Osteoblast (primary cell): ENCODE measurements around the gene TMEM236. TPM values are rescaled to one million over a fixed set of nuclear protein-coding genes. Genes with fewer than 3 reads are reported as not detected.

ENCODE experiments used
- DNase-seq: peaks from one replicate; pipeline ENCODE4 v3.0.0; 2011; ENCODE audit warnings: low spot score, mixed read lengths; ENCODE audit not compliant: insufficient read length; ENCODE audit errors: missing footprints
- H2AFZ ChIP-seq: 2 replicates; pipeline ENCODE4 v1.6.0; 2011; ENCODE audit warnings: mild to moderate bottlenecking, low read length
- H3K27ac ChIP-seq: 2 replicates; pipeline ENCODE4 v1.5.1; 2011; ENCODE audit warnings: mild to moderate bottlenecking, low read depth, low read length, moderate library complexity
- H3K27me3 ChIP-seq: 2 replicates; pipeline ENCODE4 v1.6.0; 2012; ENCODE audit warnings: mild to moderate bottlenecking, control low read depth, inconsistent platforms, low read length, moderate library complexity; ENCODE audit not compliant: insufficient read depth
- H3K36me3 ChIP-seq: 2 replicates; pipeline ENCODE4 v1.5.1; 2011; ENCODE audit warnings: mild to moderate bottlenecking, low read length, control low read depth, moderate library complexity; ENCODE audit not compliant: insufficient read depth
- H3K4me1 ChIP-seq: 2 replicates; pipeline ENCODE4 v1.5.1; 2011; ENCODE audit warnings: mild to moderate bottlenecking, low read length, control low read depth, moderate library complexity; ENCODE audit not compliant: insufficient read depth
- H3K4me2 ChIP-seq: 2 replicates; pipeline ENCODE4 v1.6.0; 2011; ENCODE audit warnings: mild to moderate bottlenecking, low read length; ENCODE audit not compliant: insufficient read depth
- H3K4me3 ChIP-seq: fragments of 200-600 bp; sonication (generic); 3 replicates; pipeline ENCODE4 v1.5.1; 2012; ENCODE audit warnings: mild to moderate bottlenecking, low read length, inconsistent platforms; ENCODE audit not compliant: insufficient read depth
- H3K79me2 ChIP-seq: 2 replicates; pipeline ENCODE4 v1.6.0; 2012; ENCODE audit warnings: mild to moderate bottlenecking, low read length, control low read depth, inconsistent platforms; ENCODE audit not compliant: insufficient read depth
- H3K9me3 ChIP-seq: 2 replicates; pipeline ENCODE4 v1.5.1; 2011; ENCODE audit warnings: low read depth, low read length, control low read depth
- H4K20me1 ChIP-seq: 2 replicates; pipeline ENCODE4 v1.6.0; 2012; ENCODE audit warnings: mild to moderate bottlenecking, low read length, control low read depth; ENCODE audit not compliant: insufficient read depth
- total RNA-seq: library from RNA; depleted of rRNA; stranded (reverse); fragments of >200 nt; gene quantifications from 2 replicates; pipeline ENCODE4 v1.2.3, GENCODE V29; 2012
- TF ChIP-seq, protein P1 (sequence below): IDR thresholded peaks from 2 replicates; pipeline ENCODE4 v1.5.1; 2011; ENCODE audit warnings: mild to moderate bottlenecking, low read depth, low read length, moderate library complexity; ENCODE audit errors: extremely low read depth

The TMEM236 gene
- total RNA-seq, 1 donor: under 0.01 TPM

DNA sequence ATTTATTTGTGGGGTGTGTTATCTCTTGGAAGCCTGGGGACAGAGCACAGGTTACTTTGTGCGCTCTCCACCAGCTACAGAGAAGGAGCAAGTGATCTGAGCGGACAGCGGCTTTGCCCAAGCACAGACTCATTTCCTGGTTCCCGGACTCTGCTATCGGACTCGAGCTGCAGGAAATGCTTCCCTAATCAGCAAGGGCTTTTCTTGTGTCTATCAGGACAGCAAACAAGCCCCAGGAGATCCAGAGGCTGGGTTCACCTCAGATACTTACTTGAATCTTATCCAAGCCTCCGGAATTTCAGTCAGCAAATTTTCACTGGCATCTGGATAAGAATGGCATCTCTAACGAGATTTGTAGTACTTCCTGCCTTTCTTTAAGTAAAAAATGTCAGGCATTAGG, 84.9 kb downstream of the TMEM236 start:
- Histone ChIP-seq H4K20me1 (no peaks in the 10 kb centered on the region), H3K4me1 (peaks cover 22% of the 10 kb centered on the region), H3K4me3 (peak overlapping the region; percentile 67), H3K27me3 (no peaks in the 10 kb centered on the region), H2AFZ (peak overlapping the region; percentile 93), H3K27ac (peak overlapping the region; percentile 19), H3K36me3 (no peaks in the 10 kb centered on the region), H3K4me2 (peak overlapping the region; percentile 89), H3K9me3 (no peaks in the 10 kb centered on the region), H3K79me2 (no peaks in the 10 kb centered on the region)
- peak; percentile 89 for DNase-seq
- TF ChIP-seq, protein P1, sequence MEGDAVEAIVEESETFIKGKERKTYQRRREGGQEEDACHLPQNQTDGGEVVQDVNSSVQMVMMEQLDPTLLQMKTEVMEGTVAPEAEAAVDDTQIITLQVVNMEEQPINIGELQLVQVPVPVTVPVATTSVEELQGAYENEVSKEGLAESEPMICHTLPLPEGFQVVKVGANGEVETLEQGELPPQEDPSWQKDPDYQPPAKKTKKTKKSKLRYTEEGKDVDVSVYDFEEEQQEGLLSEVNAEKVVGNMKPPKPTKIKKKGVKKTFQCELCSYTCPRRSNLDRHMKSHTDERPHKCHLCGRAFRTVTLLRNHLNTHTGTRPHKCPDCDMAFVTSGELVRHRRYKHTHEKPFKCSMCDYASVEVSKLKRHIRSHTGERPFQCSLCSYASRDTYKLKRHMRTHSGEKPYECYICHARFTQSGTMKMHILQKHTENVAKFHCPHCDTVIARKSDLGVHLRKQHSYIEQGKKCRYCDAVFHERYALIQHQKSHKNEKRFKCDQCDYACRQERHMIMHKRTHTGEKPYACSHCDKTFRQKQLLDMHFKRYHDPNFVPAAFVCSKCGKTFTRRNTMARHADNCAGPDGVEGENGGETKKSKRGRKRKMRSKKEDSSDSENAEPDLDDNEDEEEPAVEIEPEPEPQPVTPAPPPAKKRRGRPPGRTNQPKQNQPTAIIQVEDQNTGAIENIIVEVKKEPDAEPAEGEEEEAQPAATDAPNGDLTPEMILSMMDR: no peak

DNA sequence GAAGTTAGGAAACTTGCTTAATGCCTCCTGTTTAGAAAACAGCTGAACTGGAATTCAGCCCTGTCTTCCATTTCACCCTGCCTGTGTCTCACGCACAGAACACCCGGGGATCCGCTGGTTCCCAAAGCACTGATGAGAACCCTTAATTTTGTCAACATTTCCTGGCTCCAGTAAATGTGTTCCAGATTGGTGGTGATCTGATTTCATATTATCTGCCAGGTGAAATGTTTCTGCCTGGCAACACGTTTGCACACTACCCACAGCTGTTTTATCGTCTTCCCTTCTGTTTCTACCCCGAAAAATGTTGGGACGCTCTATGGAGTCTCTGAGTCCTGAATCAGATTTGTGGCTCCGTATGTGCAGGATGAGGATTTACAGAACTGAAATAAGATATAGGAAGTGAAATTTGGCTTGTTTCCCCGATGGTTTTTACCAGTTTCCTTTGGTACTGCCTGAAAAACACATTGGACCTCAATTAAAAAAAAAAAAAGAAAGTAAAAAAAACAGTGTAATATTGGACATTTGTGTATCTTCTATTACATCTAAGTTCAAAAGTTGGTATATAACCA, 86.2 kb downstream of the TMEM236 start:
- no peak overlapping the region for H3K4me2 ChIP-seq
- H3K27me3 ChIP-seq: no peaks in the 10 kb centered on the region
- TF ChIP-seq, protein P1: no peak
- no peak overlapping the region for H2AFZ ChIP-seq
- H3K79me2 ChIP-seq: no peaks in the 10 kb centered on the region
- no peak overlapping the region for H3K27ac ChIP-seq
- H3K4me1 ChIP-seq: peaks cover 22% of the 10 kb centered on the region
- H3K4me3 ChIP-seq: no peak overlapping the region
- no peaks in the 10 kb centered on the region for H3K9me3 ChIP-seq
- no peaks in the 10 kb centered on the region for H3K36me3 ChIP-seq
- DNase-seq: no peak
- no peaks in the 10 kb centered on the region for H4K20me1 ChIP-seq

GRCh38 chr10:17841050-17841449, 89.0 kb downstream of the TMEM236 start:
- Histone ChIP-seq H3K4me1 (peaks cover 12% of the 10 kb centered on the region), H3K4me2 (no peak overlapping the region), H3K9me3 (no peaks in the 10 kb centered on the region), H4K20me1 (no peaks in the 10 kb centered on the region), H3K27me3 (no peaks in the 10 kb centered on the region), H2AFZ (peak overlapping the region; percentile 25), H3K36me3 (no peaks in the 10 kb centered on the region), H3K27ac (no peak overlapping the region), H3K79me2 (no peaks in the 10 kb centered on the region), H3K4me3 (no peak overlapping the region)
- TF ChIP-seq, protein P1: no peak
- no peak for DNase-seq

- Histone ChIP-seq H2AFZ (no peak overlapping the region), H3K27ac (no peak overlapping the region), H3K4me2 (no peak overlapping the region), H3K27me3 (no peaks in the 10 kb centered on the region), H3K79me2 (no peaks in the 10 kb centered on the region), H3K9me3 (no peaks in the 10 kb centered on the region), H3K4me3 (no peak overlapping the region), H4K20me1 (no peaks in the 10 kb centered on the region), H3K36me3 (no peaks in the 10 kb centered on the region), H3K4me1 (no peaks in the 10 kb centered on the region)
- DNase-seq: no peak
- TF ChIP-seq, protein P1: no peak
Measured at GRCh38 chr10:17842641-17843040, 90.6 kb downstream of the TMEM236 start.
